GM19240 (cell line): ENCODE results near the gene CCDC174.
"Not testable (repeated sequence)": the region's sequence is repeated elsewhere in the genome, so short reads cannot be mapped to it uniquely, and the experiment has no call there.

ENCODE experiments used
- DNase-seq: peaks from one replicate; pipeline ENCODE4 v3.0.0; 2011; ENCODE audit warnings: low spot score; ENCODE audit not compliant: insufficient read length

Gene CCDC174

DNA sequence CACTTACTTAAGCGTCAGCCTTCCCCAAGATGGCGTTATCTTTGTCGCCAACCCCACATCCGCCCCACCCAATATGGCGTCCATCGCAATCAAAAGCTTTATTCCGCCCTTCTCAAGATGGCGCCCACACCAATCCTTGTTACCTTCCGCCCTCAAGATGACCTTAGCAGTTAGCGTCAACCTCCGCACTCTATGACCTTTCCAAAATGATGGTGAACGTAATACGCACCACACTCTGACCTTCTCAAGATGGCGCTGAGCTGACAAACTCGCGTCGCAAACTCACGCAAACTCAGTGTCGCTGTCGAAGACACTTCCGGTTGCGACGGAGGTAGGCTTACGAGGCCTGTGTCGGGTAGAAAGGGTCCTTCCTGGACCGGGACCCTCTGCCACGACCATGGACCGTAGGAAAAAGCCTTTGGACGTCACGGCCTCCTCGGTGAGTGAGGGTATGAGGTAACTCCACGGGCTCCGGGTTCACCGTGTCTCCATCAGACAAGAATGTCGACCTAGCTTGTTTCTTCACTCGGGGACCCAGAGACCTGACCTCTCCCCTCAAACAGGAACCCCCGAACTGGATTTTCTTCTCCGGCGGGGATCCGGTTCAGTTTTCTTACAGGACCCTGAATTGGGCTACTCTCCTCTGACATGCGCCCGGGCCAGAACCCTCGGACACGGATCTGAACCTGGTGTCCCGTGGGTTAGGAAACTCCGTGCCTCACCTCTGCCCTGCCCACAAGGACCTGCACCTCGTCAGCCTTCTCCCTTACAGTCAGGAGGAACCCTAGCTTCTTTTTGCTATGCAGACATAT lies at the start of gene CCDC174:
TSS of gene CCDC174 (plus strand) at position 323 of the 812 bp plus-strand sequence. CDS start at position 398, 75 bp downstream.
- DNase-seq, result peak; percentile 89

DNA sequence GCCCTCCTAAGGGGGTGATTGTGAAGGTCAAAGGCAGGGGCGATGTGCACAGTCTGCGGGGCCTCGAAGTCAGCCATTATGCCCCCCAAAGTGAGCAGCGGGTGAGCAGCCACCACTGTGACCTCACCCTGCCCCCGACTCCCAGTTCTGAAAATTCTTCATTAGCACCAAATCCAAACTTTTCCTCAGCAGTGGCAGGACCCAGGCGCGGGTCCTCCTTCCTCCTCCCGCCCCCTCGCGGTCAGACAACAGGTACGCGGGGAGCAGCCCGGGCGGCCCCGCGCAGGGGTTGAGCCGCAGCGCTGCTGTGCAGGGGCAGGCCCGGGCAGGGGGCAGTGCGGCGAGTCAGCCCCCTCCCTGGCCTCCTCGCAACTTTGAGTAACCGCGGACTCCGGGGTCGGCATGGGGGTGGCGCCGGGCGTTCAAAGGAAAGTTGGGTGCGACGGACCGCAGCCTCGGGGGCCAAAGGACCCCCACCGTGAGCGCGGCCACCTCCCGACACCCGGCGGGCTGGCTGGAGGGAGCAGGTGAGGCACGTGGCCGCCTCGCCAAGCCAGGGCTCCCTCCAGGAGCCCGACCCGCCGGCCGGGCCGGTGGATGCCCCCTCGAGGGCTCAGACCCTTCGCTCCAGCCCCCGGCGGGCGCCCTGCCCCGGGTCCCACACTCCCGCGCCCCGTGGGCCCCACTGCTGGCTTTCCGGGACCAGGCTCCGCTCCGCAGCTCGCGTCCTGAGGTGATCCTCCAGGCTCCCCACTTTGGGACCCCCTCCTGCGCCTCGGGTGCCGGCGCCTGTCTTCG lies 49.4 kb upstream of the CCDC174 start:
- no peak for DNase-seq

DNA sequence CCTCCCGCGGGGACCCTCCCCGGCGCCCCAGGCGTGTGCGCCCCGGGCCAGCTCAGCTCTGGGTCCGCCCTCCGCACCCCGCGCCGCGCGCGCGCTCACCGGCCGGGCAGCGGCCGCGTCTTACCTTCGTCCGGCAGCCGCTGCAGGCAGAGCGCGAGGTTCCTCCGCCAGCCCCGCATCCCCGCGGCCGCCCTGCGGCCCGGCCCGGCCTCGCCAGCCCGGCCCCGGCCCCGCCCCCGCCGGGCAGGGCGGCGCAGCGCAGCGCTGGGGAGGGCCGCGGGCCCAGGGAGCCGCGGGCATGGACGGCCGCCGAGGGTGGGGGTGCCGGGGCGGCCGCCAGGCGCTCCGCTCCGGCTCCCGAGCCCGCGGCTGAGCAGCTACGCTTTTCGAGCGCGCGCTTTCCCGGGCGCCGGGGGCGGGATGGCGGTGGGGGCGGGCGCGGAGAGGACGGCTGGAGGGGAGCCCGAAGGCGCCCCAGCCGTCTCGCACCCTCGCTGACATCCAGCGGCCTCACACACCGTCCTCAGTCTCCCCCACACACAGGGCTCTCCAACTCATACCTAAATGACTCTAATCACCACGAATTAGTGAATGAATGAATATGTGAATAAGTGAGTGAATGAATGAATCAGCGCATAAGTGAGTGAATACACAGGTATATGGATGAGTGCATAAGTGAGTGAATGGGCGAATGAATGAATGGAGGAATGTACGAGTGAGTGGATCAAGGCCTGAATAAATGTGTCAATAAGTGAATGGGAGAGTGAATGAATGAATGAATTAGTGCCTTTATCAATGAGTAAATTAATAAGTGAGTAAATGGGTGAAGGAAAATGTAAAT lies 48.5 kb upstream of the CCDC174 start:
- no peak for DNase-seq

DNA sequence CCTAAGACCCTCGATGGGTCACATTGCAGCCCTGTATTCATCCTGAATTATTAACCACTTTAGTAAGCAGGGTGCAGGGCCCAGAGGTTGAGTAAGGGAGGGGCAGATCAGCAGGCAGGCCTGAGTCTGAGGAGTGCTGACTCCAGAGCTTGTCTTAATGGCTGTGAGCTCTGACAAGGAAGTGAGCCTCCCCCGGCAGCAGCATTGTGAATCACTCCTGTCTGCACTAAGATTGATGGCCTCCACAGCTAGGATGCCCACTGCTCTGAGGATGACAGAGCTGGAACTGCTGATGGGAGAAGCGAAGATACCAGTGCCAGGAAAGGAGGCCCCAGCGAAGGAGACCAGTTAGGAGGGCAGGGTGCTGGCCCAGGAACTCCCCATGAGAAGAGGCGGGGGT lies 46.5 kb upstream of the CCDC174 start:
- DNase-seq, result no peak

DNA sequence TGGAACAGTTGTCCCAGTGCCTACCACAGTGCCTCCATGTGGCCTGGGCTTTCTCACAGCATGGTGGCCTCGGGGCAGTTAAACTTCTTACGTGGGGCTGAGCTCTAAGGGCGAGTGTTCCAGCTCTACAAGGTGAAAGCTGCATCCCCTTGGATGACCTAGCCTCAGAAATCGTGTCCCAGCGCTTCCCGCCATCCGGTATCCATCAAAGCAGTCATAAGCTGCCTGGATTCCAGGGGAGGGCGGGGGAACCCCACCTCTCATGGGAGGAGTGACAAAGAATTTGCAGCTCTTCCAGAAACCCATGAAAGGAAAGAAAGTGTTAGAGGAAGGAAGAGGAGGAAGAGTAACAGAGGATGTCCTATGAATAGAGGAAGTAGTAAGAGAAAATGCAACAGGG lies 45.8 kb upstream of the CCDC174 start:
- DNase-seq, result no peak

DNA sequence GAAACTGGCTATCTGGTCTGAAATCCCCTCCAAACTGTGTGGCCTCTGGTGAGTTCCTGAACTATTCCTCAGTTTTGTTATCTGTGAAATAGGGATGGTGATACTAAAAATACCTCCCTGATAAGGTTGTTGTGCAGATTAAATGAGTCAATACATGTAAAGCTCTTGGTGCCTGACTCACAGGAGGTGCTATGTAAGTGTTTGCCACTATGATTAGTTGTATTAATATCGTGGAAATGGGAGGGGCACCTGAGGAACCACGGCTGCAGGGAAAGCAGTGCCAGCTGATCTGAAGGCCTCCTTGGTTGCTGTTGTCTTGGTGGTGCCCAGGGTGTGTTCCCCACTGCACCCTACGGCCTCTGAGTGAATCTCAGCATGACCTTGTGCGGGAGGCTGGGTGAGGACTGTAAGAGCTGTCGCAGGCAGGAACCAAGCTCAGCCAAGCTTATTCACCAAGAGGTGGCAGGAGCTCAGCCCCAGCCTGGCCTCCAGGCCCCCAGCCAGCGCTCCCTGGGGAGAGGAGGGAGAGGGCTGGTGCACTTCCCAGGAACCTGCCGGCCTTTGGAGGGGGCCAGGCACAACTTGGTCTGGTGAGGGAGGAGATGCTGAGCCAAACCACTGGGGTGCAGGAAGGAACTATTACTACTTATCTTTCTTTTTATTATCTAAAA lies 44.8 kb upstream of the CCDC174 start:
- no peak for DNase-seq

DNA sequence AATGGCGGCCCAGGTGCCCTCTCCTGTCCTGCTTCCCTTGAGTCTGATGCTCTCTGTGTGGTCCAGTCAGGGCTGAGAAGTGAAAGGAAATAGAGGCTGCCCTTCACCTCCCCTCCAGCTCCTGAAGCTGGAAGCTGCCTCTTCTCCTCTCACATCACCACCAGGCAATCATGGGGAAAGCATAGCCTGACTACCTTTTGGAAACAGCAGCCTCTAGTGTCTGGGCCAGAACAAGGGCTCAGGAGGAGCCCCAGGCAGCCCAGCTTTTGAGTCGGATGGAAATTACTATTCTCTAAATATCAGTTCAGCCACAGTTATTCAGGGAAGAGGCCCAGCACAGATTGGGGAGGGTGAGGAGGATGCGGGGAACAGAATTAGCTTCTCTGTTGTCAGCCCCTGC lies 43.3 kb upstream of the CCDC174 start:
- DNase-seq, result no peak

DNA sequence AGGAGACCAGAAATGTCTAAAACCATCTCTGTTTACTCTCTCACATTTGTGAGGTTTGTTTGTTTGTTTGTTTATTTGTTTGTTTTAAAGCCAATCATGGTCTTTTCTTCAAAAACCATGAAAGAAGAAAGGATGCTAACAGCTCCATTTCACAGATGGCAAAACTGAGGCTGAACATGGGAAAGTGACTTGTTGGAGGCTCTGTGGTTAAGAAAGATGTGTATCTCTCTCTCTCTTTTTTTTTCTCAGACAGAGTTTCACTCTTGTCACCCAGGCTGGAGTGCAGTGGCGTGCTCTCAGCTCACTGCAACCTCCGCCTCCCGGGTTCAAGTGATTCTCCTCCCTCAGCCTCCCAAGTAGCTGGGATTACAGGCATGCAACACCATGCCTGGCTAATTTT lies 42.5 kb upstream of the CCDC174 start:
- DNase-seq, result not testable (repeated sequence)

DNA sequence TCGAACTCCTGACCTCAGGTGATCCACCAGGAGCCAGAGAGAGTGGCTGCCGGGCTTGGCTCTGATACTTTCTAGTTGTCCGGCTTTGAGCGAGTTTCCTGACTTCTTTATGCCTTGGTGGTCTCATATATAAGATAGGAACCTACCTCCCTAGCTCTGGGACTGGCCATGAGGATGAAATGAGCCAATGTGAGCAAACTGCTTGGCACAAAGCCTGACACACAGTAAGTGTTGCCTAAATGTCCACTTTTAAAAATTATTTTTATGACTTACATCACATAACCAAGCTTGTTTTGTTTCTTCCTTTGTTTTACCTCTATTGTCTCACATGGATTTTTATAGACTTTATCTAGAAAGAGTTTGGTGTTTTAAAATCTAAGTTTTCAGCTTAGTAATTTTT lies 42.1 kb upstream of the CCDC174 start:
- no peak for DNase-seq

DNA sequence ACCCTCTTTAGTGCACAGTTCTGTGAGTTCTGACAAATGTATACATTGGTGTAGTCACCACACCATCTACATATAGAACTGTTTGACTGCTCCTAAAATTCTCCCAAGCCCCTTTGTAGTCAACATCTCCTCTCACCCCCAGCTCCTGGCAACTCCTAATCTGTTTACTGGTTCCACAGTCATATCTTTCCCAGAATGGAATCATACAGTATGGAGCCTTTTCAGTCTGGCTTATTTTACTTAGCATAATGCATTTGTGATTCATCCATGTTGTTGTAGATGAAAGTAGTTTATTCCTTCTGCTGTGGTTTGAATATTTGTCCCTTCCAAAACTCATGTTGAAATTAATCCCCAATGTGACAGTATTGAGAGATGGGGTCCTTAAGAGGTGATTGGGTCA lies 41.6 kb upstream of the CCDC174 start:
- no peak for DNase-seq

DNA sequence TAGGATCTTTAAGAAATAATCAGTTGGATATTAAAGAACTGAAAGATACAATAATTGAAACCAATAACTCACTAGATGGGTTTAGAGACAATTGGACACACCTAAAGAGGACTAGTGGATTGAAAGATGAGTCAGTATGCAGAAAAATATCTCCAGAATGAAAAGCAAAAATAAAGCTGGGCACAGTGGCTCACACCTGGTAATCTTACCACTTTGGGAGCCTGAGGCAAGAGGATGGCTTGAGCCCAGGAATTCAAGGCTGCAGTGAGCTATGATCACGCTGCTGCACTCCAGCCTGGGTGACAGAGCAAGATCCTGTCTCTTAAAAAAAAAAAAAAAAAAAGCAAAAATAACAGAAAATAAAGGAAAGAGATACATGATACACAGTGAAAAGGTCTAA lies 37.4 kb upstream of the CCDC174 start:
- no peak for DNase-seq

DNA sequence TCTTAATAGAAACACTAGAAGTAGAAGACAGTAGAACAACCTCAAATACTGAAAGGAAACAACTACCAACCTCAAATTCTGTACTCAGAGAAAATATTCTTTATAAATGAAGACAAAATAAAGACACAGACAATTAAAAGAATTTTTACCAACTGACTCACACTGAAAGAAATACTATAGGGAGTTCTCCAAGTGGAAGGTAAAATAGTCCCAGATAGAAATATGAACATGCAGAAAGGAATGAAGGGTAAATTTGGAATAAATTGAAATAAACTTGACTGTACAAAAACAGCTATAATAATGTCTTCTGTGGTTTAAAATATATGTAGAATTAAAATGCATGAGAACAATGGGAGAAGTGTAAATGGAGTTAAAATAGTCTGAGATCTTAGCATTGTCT lies 36.7 kb upstream of the CCDC174 start:
- no peak for DNase-seq

DNA sequence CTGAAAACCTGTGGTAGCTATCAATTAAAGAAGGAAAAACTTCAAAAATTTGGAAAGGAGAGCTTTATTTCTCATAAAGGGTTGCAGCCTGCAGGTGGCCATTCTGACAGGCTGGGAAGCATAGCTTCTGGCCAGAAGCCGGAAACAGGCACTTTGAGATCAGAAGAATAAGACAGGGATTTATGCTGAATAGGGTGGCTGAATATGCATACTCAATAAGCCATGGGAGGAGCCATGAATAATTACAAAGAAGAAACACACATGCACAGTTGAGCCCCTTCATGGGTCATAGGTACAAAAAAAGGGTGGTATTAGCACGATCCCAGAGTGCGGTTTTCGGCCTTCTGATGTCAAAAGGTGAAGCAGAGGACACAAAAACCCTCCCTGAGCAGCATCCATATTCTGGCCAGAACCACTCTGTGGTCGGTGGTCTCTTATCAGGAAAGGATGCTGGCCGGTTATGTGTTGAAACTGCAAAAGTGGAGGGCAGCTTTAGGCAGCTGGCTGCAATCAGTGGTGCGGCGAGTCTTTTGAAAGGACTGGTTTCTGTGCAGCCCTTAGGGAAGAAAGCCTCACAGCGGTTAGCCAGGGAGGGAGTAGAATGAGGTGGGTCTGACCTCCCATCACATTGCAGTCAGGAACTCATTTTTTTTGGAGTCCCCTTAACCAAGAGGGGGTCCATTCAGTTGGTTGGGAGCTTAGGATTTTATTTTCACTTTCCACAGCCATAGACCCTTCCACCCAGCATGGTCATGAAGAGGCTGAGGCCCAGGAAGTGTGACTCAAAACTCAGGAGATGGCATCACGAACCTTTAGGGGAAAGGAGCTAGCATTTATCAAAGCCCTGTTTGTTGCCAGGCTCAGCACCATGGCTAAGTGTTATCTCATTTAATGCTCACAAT lies 34.7 kb upstream of the CCDC174 start:
- DNase-seq, result no peak

DNA sequence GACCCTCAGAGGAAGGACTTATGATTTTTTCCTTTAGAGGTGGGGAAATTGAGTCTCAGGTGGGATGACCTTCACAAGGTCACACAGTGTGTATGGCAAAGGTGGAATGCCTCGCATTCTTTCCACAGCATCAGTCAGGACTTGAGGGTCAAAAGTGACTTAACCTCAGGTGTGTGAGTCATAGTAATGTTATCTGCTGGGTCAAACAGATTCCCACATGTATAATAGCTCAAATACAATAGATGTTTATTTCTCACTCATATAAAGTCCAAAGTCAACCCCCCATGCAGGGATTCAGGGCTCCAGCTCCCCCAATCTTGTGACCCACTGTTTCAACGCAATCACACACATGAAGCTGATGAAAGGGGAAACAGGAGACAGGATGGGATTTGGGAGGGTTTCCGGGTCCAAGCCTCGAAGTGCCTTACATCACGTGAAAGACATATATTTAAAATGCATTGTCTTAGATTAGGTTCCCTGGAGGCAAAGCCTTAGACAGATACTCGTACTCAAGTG lies 34.0 kb upstream of the CCDC174 start:
- no peak for DNase-seq

DNA sequence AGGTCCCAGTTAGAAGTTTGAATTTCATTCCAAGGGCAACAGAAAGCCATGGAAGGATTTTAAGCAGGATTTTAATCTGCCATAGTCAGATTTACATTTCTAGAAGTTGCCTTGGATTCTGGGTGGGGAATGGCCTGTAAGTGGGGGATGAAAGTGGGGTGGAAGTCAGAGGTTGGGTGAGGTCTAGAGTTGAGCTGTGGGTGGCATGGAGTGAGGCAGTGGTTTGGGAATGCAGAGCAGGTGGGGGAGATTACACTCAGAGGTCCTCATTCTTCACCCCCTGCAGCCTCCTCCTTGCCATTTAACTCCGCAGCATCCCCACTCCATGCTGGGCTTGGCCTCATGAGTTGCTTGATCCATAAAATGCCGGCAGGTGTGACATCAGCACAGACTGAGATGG lies 32.0 kb upstream of the CCDC174 start:
- no peak for DNase-seq

DNA sequence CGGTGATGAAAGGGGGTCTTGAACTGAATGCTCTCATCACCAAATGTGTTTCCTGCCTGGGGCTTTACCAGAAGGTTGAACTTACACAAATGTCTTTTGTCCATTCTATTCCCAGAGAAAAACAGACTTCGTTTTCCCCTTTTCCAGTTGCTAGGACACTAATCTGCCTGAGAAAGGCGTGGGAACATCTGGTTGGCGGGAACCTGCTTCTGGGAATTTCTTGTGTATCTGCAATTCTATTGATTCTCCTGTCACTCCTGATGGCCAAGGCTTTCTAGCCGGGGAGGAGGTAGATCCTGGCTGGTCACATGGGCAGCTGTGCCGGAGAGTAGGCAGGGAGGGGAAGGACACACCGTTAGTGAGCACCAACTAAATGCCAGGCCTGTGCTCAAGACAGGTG lies 31.1 kb upstream of the CCDC174 start:
- DNase-seq, result no peak

DNA sequence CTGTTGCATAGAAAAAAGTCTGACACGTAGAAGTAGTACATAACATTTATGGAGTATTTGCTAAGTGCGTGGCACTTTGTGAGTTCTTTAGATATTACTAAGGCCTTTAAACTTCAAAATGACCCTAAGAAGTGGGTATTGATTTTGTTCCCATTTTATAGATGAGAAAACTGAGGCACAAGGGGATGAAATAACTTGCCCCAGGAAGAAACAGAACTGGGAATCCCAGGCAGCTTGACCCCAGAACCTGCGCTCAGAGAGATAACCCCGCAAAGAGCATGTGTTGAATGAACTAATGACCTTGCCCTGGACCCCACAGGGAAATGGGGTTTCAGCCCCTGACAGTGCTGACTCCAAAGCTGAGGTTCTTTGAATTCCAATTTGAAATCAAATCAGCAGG lies 30.5 kb upstream of the CCDC174 start:
- no peak for DNase-seq

DNA sequence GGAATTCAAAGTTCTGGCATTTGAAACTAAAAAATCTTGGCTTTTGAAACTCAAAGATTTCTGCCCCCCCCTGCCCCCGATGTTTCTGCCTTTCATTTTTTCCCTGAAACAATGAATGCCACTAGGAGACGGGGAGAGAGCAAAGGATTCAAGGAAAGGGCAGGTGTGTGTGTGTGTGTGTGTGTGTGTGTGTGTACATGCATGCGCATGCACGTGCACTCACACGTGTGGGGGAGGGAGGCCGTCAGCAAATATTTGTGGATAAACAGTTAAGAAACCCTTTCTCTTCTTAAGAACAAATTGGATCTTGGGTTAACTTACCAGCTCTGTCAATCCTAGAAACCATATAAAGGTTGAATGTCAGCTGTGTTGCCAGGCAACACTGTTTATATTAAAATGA lies 29.2 kb upstream of the CCDC174 start:
- no peak for DNase-seq

DNA sequence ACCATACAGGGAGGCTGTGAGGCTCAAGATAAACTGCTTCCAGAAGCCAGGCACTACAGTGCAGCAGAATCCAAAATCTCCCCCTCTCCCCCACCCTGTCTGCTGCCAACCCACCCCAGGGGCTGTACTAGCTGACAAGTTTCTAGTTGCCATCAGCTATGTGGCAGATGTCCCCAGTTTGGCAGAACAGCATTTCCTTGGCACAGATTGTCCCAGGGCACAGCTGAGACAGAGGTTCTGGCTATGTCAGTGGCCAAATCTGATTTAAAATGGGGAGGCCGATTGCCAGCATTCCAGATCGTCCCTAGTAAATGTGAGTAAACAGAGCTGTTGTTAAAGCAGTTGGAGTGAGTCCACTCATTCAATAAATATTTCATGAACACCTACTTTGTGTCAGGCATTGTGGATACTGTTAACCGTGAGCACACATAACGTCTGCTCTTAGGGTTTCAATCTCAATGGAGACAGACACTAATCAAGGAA lies 28.0 kb upstream of the CCDC174 start:
- no peak for DNase-seq

DNA sequence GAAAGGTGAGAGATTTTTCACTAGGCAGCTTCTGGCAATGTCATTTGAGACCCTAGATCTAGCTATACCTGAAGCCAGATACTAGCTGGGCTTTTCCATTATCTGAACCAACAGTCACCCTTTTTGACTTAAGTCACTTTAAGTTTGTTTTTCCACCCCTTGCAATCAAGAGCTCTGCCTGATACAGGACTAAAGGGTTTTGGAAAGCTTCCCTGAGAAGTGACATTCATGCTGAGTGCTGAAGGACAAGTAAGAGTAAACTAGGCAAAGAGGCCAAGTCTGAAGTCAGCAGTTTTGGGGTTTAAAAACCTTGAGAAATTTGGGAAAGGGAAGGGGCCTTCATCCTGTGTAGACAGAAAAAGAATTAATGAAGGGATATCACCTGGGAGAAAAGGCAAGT lies 27.1 kb upstream of the CCDC174 start:
- DNase-seq, result no peak
